Trophoblast cell (in vitro differentiated cells and primary cell): Measurements from ENCODE around the gene PRIMA1.

Experiments used
- DNase-seq, 2 donors: peaks; one replicate each; pipeline ENCODE4 v3.0.0-alpha.2; 2016
- H2AFZ ChIP-seq: 2 replicates; pipeline ENCODE4 v1.6.1; 2013; ENCODE audit warnings: low read length, moderate library complexity, mild to moderate bottlenecking; ENCODE audit not compliant: insufficient read depth, poor library complexity
- H2AK5ac ChIP-seq: 2 replicates; pipeline ENCODE4 v1.6.1; 2013; ENCODE audit warnings: mild to moderate bottlenecking, low read length
- H2BK120ac ChIP-seq: 2 replicates; pipeline ENCODE4 v1.6.1; 2013; ENCODE audit warnings: low read length, mild to moderate bottlenecking, moderate library complexity; ENCODE audit not compliant: insufficient read depth, poor library complexity
- H2BK12ac ChIP-seq: 2 replicates; pipeline ENCODE4 v1.6.1; 2013; ENCODE audit warnings: mild to moderate bottlenecking, low read length, moderate library complexity
- H2BK5ac ChIP-seq: 2 replicates; pipeline ENCODE4 v1.6.1; 2013; ENCODE audit warnings: low read length, low read depth, moderate library complexity, mild to moderate bottlenecking; ENCODE audit not compliant: poor library complexity
- H3K14ac ChIP-seq: 2 replicates; pipeline ENCODE4 v1.6.1; 2013; ENCODE audit warnings: mild to moderate bottlenecking, low read length
- H3K18ac ChIP-seq: 2 replicates; pipeline ENCODE4 v1.6.1; 2013; ENCODE audit warnings: mild to moderate bottlenecking, low read length
- H3K23ac ChIP-seq: 2 replicates; pipeline ENCODE4 v1.6.1; 2013; ENCODE audit warnings: low read length
- H3K27ac ChIP-seq: 2 replicates; pipeline ENCODE4 v1.5.1; 2013; ENCODE audit warnings: low read depth, mild to moderate bottlenecking, inconsistent platforms, low read length, moderate library complexity
- H3K27me3 ChIP-seq: 2 replicates; pipeline ENCODE4 v1.6.1; 2013; ENCODE audit warnings: inconsistent platforms, mild to moderate bottlenecking, low read length, moderate library complexity; ENCODE audit not compliant: insufficient read depth
- H3K36me3 ChIP-seq, 2 experiments: 1 replicate in 1 of 2; 2 replicates in 1 of 2; pipeline ENCODE4 v1.6.1; 2013; ENCODE audit warnings: low read length in 2 of 2, mild to moderate bottlenecking in 2 of 2, moderate library complexity in 1 of 2; ENCODE audit not compliant: insufficient read depth in 2 of 2, control insufficient read depth in 1 of 2
- H3K4ac ChIP-seq: 2 replicates; pipeline ENCODE4 v1.6.1; 2013; ENCODE audit warnings: low read depth, mild to moderate bottlenecking, low read length, moderate library complexity
- H3K4me1 ChIP-seq, 2 experiments: 1 replicate in 1 of 2; 2 replicates in 1 of 2; pipeline ENCODE4 v1.6.1; 2013; ENCODE audit warnings: low read length in 2 of 2, mild to moderate bottlenecking in 2 of 2, moderate library complexity in 1 of 2; ENCODE audit not compliant: insufficient read depth in 2 of 2, control insufficient read depth in 1 of 2
- H3K4me2 ChIP-seq: 2 replicates; pipeline ENCODE4 v1.6.1; 2013; ENCODE audit warnings: inconsistent platforms, mild to moderate bottlenecking, low read length, moderate library complexity
- H3K4me3 ChIP-seq: 2 replicates; pipeline ENCODE4 v1.5.1; 2013; ENCODE audit warnings: mild to moderate bottlenecking, low read depth, low read length, inconsistent platforms
- H3K79me1 ChIP-seq: one replicate; pipeline ENCODE4 v1.6.1; 2013; ENCODE audit warnings: low read length
- H3K79me2 ChIP-seq: 2 replicates; pipeline ENCODE4 v1.6.1; 2013; ENCODE audit warnings: low read length, mild to moderate bottlenecking; ENCODE audit not compliant: control insufficient read depth, insufficient read depth, poor library complexity
- H3K9ac ChIP-seq: 2 replicates; pipeline ENCODE4 v1.6.1; 2013; ENCODE audit warnings: mild to moderate bottlenecking, low read length
- H3K9me3 ChIP-seq: 2 replicates; pipeline ENCODE4 v1.6.1; 2013; ENCODE audit warnings: low read depth, mild to moderate bottlenecking, control low read depth, inconsistent platforms, low read length; ENCODE audit not compliant: insufficient read depth
- H4K12ac ChIP-seq: 2 replicates; pipeline ENCODE4 v1.6.1; 2013; ENCODE audit warnings: low read depth, mild to moderate bottlenecking, low read length, moderate library complexity
- H4K8ac ChIP-seq: 2 replicates; pipeline ENCODE4 v1.6.1; 2013; ENCODE audit warnings: low read depth, mild to moderate bottlenecking, low read length, moderate library complexity
- H4K91ac ChIP-seq: one replicate; pipeline ENCODE4 v1.6.1; 2013; ENCODE audit warnings: low read depth, mild to moderate bottlenecking, low read length, moderate library complexity
- WGBS: extraction: QIAGEN DNeasy Blood & Tissue Kit; methylation state at CpG from one replicate; pipeline ENCODE4 v1.1.7; 2013; ENCODE audit warnings: missing lambda C conversion rate; ENCODE audit not compliant: insufficient read length, insufficient coverage; ENCODE audit errors: extremely low coverage; 5-methylcytosine and 5-hydroxymethylcytosine counted together

The PRIMA1 gene

GRCh38 chr14:93720981-93721483, 67.3 kb downstream of the PRIMA1 start:
- H3K18ac ChIP-seq = no peak overlapping the region
- no peak overlapping the region for H3K9ac ChIP-seq
- peaks cover 3% of the 10 kb centered on the region for H3K9me3 ChIP-seq
- DNase-seq = no peak
- H2BK120ac ChIP-seq = no peak overlapping the region
- no peaks in the 10 kb centered on the region for H3K79me1 ChIP-seq
- no peaks in the 10 kb centered on the region for H3K79me2 ChIP-seq
- no peak overlapping the region for H3K4ac ChIP-seq
- H2AK5ac ChIP-seq = no peak overlapping the region
- H3K4me2 ChIP-seq = no peak overlapping the region
- no peak overlapping the region for H4K12ac ChIP-seq
- no peaks in the 10 kb centered on the region for H3K27me3 ChIP-seq
- no peak overlapping the region for H4K8ac ChIP-seq
- no peak overlapping the region for H2BK12ac ChIP-seq
- no CpG with 5 or more reads among the region's 13 CpGs for WGBS
- no peak overlapping the region for H2BK5ac ChIP-seq
- H3K14ac ChIP-seq = no peak overlapping the region
- H3K23ac ChIP-seq = no peak overlapping the region
- H4K91ac ChIP-seq = no peak overlapping the region
- H2AFZ ChIP-seq = no peak overlapping the region
- H3K4me1 ChIP-seq = no peaks in the 10 kb centered on the region
- no peak overlapping the region for H3K27ac ChIP-seq
- H3K36me3 ChIP-seq = no peaks in the 10 kb centered on the region
- no peak overlapping the region for H3K4me3 ChIP-seq

- peaks cover 3% of the 10 kb centered on the region for H3K9me3 ChIP-seq
- H3K79me1 ChIP-seq = no peaks in the 10 kb centered on the region
- no peaks in the 10 kb centered on the region for H3K4me1 ChIP-seq
- no peak overlapping the region for H3K27ac ChIP-seq
- H3K14ac ChIP-seq = no peak overlapping the region
- H2BK120ac ChIP-seq = no peak overlapping the region
- H3K4me3 ChIP-seq = no peak overlapping the region
- DNase-seq = no peak
- no peak overlapping the region for H4K91ac ChIP-seq
- H3K18ac ChIP-seq = no peak overlapping the region
- H2AFZ ChIP-seq = no peak overlapping the region
- H3K27me3 ChIP-seq = no peaks in the 10 kb centered on the region
- H3K4ac ChIP-seq = no peak overlapping the region
- H2BK5ac ChIP-seq = no peak overlapping the region
- H3K79me2 ChIP-seq = no peaks in the 10 kb centered on the region
- no peak overlapping the region for H3K4me2 ChIP-seq
- no peak overlapping the region for H3K9ac ChIP-seq
- no peak overlapping the region for H4K12ac ChIP-seq
- H3K36me3 ChIP-seq = no peaks in the 10 kb centered on the region
- no peak overlapping the region for H4K8ac ChIP-seq
- no peak overlapping the region for H2AK5ac ChIP-seq
- no CpG with 5 or more reads among the region's 12 CpGs for WGBS
- no peak overlapping the region for H2BK12ac ChIP-seq
- no peak overlapping the region for H3K23ac ChIP-seq
Observed at GRCh38 chr14:93720076-93720815, 68.0 kb downstream of the PRIMA1 start.

- Histone ChIP-seq H3K27ac (no peak overlapping the region), H3K4ac (no peak overlapping the region), H3K27me3 (no peaks in the 10 kb centered on the region), H3K9me3 (peaks cover 3% of the 10 kb centered on the region), H3K79me2 (no peaks in the 10 kb centered on the region), H3K79me1 (no peaks in the 10 kb centered on the region), H2AFZ (no peak overlapping the region), H4K8ac (no peak overlapping the region), H4K12ac (no peak overlapping the region), H3K14ac (no peak overlapping the region), H3K36me3 (no peaks in the 10 kb centered on the region), H3K9ac (no peak overlapping the region), H2BK12ac (no peak overlapping the region), H3K4me1 (no peaks in the 10 kb centered on the region), H3K4me3 (no peak overlapping the region), H3K4me2 (no peak overlapping the region), H3K18ac (no peak overlapping the region), H4K91ac (no peak overlapping the region), H2AK5ac (no peak overlapping the region), H3K23ac (no peak overlapping the region), H2BK120ac (no peak overlapping the region), H2BK5ac (no peak overlapping the region)
- no CpG with 5 or more reads among the region's 3 CpGs for WGBS
- no peak for DNase-seq
Observed at GRCh38 chr14:93719256-93719655, 69.0 kb downstream of the PRIMA1 start.

GRCh38 chr14:93717668-93718320, 70.5 kb downstream of the PRIMA1 start:
- Histone ChIP-seq H3K27ac (no peak overlapping the region), H3K79me2 (no peaks in the 10 kb centered on the region), H3K4me1 (no peaks in the 10 kb centered on the region), H3K4me3 (no peak overlapping the region), H4K12ac (no peak overlapping the region), H2BK12ac (no peak overlapping the region), H3K23ac (no peak overlapping the region), H3K27me3 (no peaks in the 10 kb centered on the region), H3K4ac (no peak overlapping the region), H2BK120ac (no peak overlapping the region), H3K14ac (no peak overlapping the region), H3K79me1 (no peaks in the 10 kb centered on the region), H4K91ac (no peak overlapping the region), H4K8ac (no peak overlapping the region), H2AFZ (no peak overlapping the region), H3K36me3 (no peaks in the 10 kb centered on the region), H2AK5ac (no peak overlapping the region), H3K4me2 (no peak overlapping the region), H3K9me3 (peaks cover 3% of the 10 kb centered on the region), H3K9ac (no peak overlapping the region), H2BK5ac (no peak overlapping the region), H3K18ac (no peak overlapping the region)
- DNase-seq = no peak
- WGBS = no CpG with 5 or more reads among the region's 13 CpGs
